A549 (cell line): ENCODE data around the gene PLD3.

Experiments
- CBX8 ChIP-seq: fragments of 200-600 bp; sonication (generic); IDR thresholded peaks from 2 replicates; pipeline ENCODE4 v1.6.1; 2016
- HOXB5 ChIP-seq: fragments of 250-450 bp; sonication (Bioruptor Pico); IDR thresholded peaks from 2 replicates; pipeline ENCODE4 v1.5.0; 2020; ENCODE audit warnings: mild to moderate bottlenecking, moderate library complexity
- JUN ChIP-seq, 2 experiments: fragments of >200 bp; sonication (Bioruptor Twin); formaldehyde crosslinking; IDR thresholded peaks; 2 replicates in 1 of 2; 3 replicates in 1 of 2; pipeline ENCODE4 v1.6.1; 2016 to 2017
- KDM1A ChIP-seq: fragments of 200-600 bp; sonication (generic); IDR thresholded peaks from 2 replicates; pipeline ENCODE4 v1.6.1; 2016; ENCODE audit warnings: low read depth, mild to moderate bottlenecking
- PHF8 ChIP-seq: fragments of 200-600 bp; sonication (generic); IDR thresholded peaks from 2 replicates; pipeline ENCODE4 v1.6.1; 2016; ENCODE audit warnings: low read depth, mild to moderate bottlenecking, antibody characterized with exemption, moderate library complexity, borderline replicate concordance
- POLR2A ChIP-seq: IDR thresholded peaks from 2 replicates; pipeline ENCODE4 v1.6.1; 2012; ENCODE audit warnings: mild to moderate bottlenecking, low read length
- RFX5 ChIP-seq: fragments of 450-650 bp; IDR thresholded peaks from 2 replicates; pipeline ENCODE4 v1.7.1; 2014; ENCODE audit warnings: antibody characterized with exemption, mild to moderate bottlenecking, moderate library complexity
- RNF2 ChIP-seq: fragments of 200-600 bp; sonication (generic); IDR thresholded peaks from 2 replicates; pipeline ENCODE4 v1.6.1; 2016; ENCODE audit warnings: low read depth, mild to moderate bottlenecking, antibody characterized with exemption, moderate library complexity, borderline replicate concordance
- TF ChIP-seq, protein P1 (sequence below): fragments of >200 bp; sonication (Bioruptor Twin); formaldehyde crosslinking; IDR thresholded peaks from 3 replicates; pipeline ENCODE4 v1.5.1; 2016
- TF ChIP-seq, protein P2 (sequence below): IDR thresholded peaks from 2 replicates; pipeline ENCODE4 v1.6.1; 2012

DNA sequence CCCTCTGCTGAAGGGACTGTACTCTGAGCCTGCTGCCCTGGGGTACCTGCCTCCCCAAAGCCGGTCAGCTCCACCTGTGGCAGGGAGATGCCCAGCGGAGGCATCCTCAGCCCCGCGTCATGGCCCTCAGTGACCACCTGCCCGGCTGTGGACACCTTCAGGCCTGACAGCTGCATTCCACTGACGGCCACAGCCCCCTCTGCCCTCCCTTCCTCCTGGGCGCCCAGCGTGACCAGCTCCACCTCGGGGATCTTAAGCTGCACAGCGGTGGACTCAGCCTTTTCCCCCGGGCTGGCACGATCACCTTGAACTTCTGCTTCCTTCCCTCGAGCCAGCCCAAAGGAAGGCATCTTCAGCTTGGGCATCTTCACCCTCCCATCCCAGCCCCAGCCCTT lies 46.3 kb downstream of the PLD3 start:
- TF ChIP-seq, protein P1, sequence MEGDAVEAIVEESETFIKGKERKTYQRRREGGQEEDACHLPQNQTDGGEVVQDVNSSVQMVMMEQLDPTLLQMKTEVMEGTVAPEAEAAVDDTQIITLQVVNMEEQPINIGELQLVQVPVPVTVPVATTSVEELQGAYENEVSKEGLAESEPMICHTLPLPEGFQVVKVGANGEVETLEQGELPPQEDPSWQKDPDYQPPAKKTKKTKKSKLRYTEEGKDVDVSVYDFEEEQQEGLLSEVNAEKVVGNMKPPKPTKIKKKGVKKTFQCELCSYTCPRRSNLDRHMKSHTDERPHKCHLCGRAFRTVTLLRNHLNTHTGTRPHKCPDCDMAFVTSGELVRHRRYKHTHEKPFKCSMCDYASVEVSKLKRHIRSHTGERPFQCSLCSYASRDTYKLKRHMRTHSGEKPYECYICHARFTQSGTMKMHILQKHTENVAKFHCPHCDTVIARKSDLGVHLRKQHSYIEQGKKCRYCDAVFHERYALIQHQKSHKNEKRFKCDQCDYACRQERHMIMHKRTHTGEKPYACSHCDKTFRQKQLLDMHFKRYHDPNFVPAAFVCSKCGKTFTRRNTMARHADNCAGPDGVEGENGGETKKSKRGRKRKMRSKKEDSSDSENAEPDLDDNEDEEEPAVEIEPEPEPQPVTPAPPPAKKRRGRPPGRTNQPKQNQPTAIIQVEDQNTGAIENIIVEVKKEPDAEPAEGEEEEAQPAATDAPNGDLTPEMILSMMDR: no peak
- TF ChIP-seq RFX5 (no peak), POLR2A (no peak), JUN (IDR thresholded peaks at IDR 0.05) (no peak), CBX8 (no peak), KDM1A (no peak), RNF2 (no peak), PHF8 (no peak), HOXB5 (CRISPR knock-in tag) (no peak)
- TF ChIP-seq, protein P2, sequence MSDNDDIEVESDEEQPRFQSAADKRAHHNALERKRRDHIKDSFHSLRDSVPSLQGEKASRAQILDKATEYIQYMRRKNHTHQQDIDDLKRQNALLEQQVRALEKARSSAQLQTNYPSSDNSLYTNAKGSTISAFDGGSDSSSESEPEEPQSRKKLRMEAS: no peak
